Tibial nerve (tissue), 4 donors: ENCODE results near the gene SMG6. TPM values are rescaled to one million over a fixed set of nuclear protein-coding genes. Genes with fewer than 3 reads are reported as not detected.
A peak's percentile ranks its signal among the peaks of the same experiment; 100 is the strongest.

Experiments
- DNase-seq, 2 donors: peaks; one replicate each; pipeline ENCODE4 v3.0.0-alpha.2; 2019; ENCODE audit warnings: low spot score in 2 of 2
- H3K27ac ChIP-seq, 4 donors: fragments of 200-600 bp; sonication (generic) in 3 of 4; one replicate each; pipeline ENCODE4 v1.5.1; 2017 to 2019; ENCODE audit warnings: mild to moderate bottlenecking in 1 of 4
- H3K27me3 ChIP-seq, 2 donors: fragments of 200-600 bp; sonication (generic) in 1 of 2; one replicate each; pipeline versions ENCODE4 v1.5.1 to v1.6.0; 2017 to 2019
- H3K36me3 ChIP-seq, 3 donors: fragments of 200-600 bp; sonication (generic); one replicate each; pipeline ENCODE4 v1.5.1; 2018 to 2019
- H3K4me1 ChIP-seq, 4 donors: fragments of 200-600 bp; sonication (generic) in 3 of 4; one replicate each; pipeline ENCODE4 v1.5.1; 2017 to 2019
- H3K4me3 ChIP-seq, 4 donors: fragments of 200-600 bp; sonication (generic) in 3 of 4; one replicate each; pipeline ENCODE4 v1.5.1; 2017 to 2019; ENCODE audit warnings: mild to moderate bottlenecking in 1 of 4, moderate library complexity in 1 of 4
- H3K9me3 ChIP-seq, 4 donors: fragments of 200-600 bp; sonication (generic) in 3 of 4; one replicate each; pipeline ENCODE4 v1.5.1; 2017 to 2019
- CTCF ChIP-seq, 5 experiments: fragments of 200-600 bp in 3 of 5; fragments of 450-650 bp in 2 of 5; sonication (generic) in 3 of 5; IDR thresholded peaks; one replicate each; pipeline ENCODE4 v1.5.1; 2016 to 2019; ENCODE audit warnings: antibody characterized with exemption in 5 of 5, mild to moderate bottlenecking in 3 of 5, moderate library complexity in 2 of 5
- EP300 ChIP-seq, 2 donors: sonication (generic); formaldehyde crosslinking; IDR thresholded peaks; one replicate each; pipeline ENCODE4 v1.6.1; 2017; ENCODE audit warnings: antibody characterized with exemption in 2 of 2, mild to moderate bottlenecking in 1 of 2
- POLR2A ChIP-seq, 2 donors: fragments of 450-650 bp; IDR thresholded peaks; one replicate each; pipeline ENCODE4 v1.6.1; 2017; ENCODE audit warnings: antibody characterized with exemption in 2 of 2, mild to moderate bottlenecking in 2 of 2, moderate library complexity in 2 of 2
- WGBS, 2 donors: methylation state at CpG; one replicate each; pipeline ENCODE4 v1.1.5; 2018; 5-methylcytosine and 5-hydroxymethylcytosine counted together
- total RNA-seq, 4 donors: library from RNA; depleted of rRNA; stranded (reverse); fragments of >200 nt; gene quantifications; one replicate each; pipeline ENCODE4 v1.1.0, GENCODE V29; 2016

The SMG6 gene
- total RNA-seq, 4 donors from 2014 or later, result 29.5 to 86.5 (median 40.1) TPM

- DNase-seq, result no peak
- Histone ChIP-seq H3K27me3 (no peaks in the 10 kb centered on the region), H3K4me3 (no peak overlapping the region), H3K27ac (peak overlapping the region in 1 of 4 donors; percentile 25), H3K9me3 (no peaks in the 10 kb centered on the region), H3K36me3 (no peaks in the 10 kb centered on the region), H3K4me1 (peaks cover 0 to 21% (median 9%) of the 10 kb centered on the region in 4 donors)
- no peak for TF ChIP-seq EP300 (IDR thresholded peaks at IDR 0.05)
- no peak for TF ChIP-seq POLR2A (IDR thresholded peaks at IDR 0.05)
- no peak for TF ChIP-seq CTCF (IDR thresholded peaks at IDR 0.05)
Observed at GRCh38 chr17:2223617-2223927, 80.0 kb downstream of the SMG6 start.

GRCh38 chr17:2222901-2223616 is 80.5 kb downstream of the SMG6 start:
- WGBS, 2 donors, result 53 to 54% methylated on average over 10 of the region's 10 CpGs
- peak in 1 of 2 donors; percentile 73 for TF ChIP-seq EP300 (IDR thresholded peaks at IDR 0.05)
- TF ChIP-seq CTCF (IDR thresholded peaks at IDR 0.05), result no peak
- Histone ChIP-seq H3K27me3 (no peaks in the 10 kb centered on the region), H3K27ac (peak overlapping the region in 2 of 4 donors; percentile 19 to 57), H3K36me3 (no peaks in the 10 kb centered on the region), H3K4me1 (peaks cover 0 to 21% (median 9%) of the 10 kb centered on the region in 4 donors), H3K4me3 (no peak overlapping the region), H3K9me3 (no peaks in the 10 kb centered on the region)
- DNase-seq, result peak; percentile 50 to 62

- TF ChIP-seq POLR2A (IDR thresholded peaks at IDR 0.05) (no peak), CTCF (IDR thresholded peaks at IDR 0.05) (no peak)
- WGBS, 2 donors, result 53 to 55% methylated on average over 5 of the region's 5 CpGs
- Histone ChIP-seq H3K4me3 (no peak overlapping the region), H3K27me3 (no peaks in the 10 kb centered on the region), H3K9me3 (no peaks in the 10 kb centered on the region), H3K36me3 (no peaks in the 10 kb centered on the region), H3K4me1 (peaks cover 0 to 23% (median 9%) of the 10 kb centered on the region in 4 donors), H3K27ac (peak overlapping the region in 1 of 4 donors; percentile 57)
- DNase-seq, result no peak
Observed at GRCh38 chr17:2222301-2222700, 81.3 kb downstream of the SMG6 start.

GRCh38 chr17:2218426-2218825 is 85.2 kb downstream of the SMG6 start:
- H3K9me3 ChIP-seq, result no peaks in the 10 kb centered on the region
- H3K4me1 ChIP-seq, result peaks cover 0 to 58% (median 35%) of the 10 kb centered on the region in 4 donors
- no peak overlapping the region for H3K4me3 ChIP-seq
- WGBS, 2 donors, result 93 to 95% methylated on average over 8 of the region's 8 CpGs
- no peak overlapping the region for H3K27ac ChIP-seq
- no peak for DNase-seq
- TF ChIP-seq POLR2A (IDR thresholded peaks at IDR 0.05) (no peak), CTCF (IDR thresholded peaks at IDR 0.05) (no peak), EP300 (IDR thresholded peaks at IDR 0.05) (no peak)
- no peaks in the 10 kb centered on the region for H3K36me3 ChIP-seq
- H3K27me3 ChIP-seq, result no peaks in the 10 kb centered on the region

GRCh38 chr17:2215616-2216364 is 87.8 kb downstream of the SMG6 start:
- Histone ChIP-seq H3K27me3 (no peaks in the 10 kb centered on the region), H3K36me3 (no peaks in the 10 kb centered on the region), H3K9me3 (no peaks in the 10 kb centered on the region), H3K4me1 (peaks cover 0 to 66% (median 39%) of the 10 kb centered on the region in 4 donors), H3K4me3 (peak overlapping the region in 3 of 4 donors; percentile 2 to 34 (median 33)), H3K27ac (peak overlapping the region; percentile 56 to 95 (median 86))
- peak; percentile 47 to 73 for DNase-seq
- WGBS, 2 donors, result 5 to 7% methylated on average over 18 of the region's 18 CpGs
- TF ChIP-seq EP300 (IDR thresholded peaks at IDR 0.05) (peak in 1 of 2 donors; percentile 52), POLR2A (IDR thresholded peaks at IDR 0.05) (no peak)
